Measurements from ENCODE around the gene GATC. TPM values are rescaled to one million over a fixed set of nuclear protein-coding genes. Genes with fewer than 3 reads are reported as not detected.

The GATC gene
- total and polyA plus RNA-seq, 2 of the 4 experiments (the other 2 are of a cell fraction) = 8.7 to 16.5 TPM

- H3K9me3 ChIP-seq (ENCODE audit: control insufficient read depth, insufficient read depth, low read length) = peaks cover 6% of the 10 kb centered on the region; the same call in 1 of the 2 replicates
- ATAC-seq (ENCODE audit: low read depth) (0 out of 2 replicates have a peak, but pooled peaks have one; percentile 35), DNase-seq (no peak)
- no peak overlapping the region for H3K9ac ChIP-seq (ENCODE audit: low read depth, low read length)
- H3K27ac ChIP-seq (ENCODE audit: insufficient read depth, low read length) = no peak overlapping the region
- H3K36me3 ChIP-seq (ENCODE audit: control insufficient read depth, insufficient read depth, low read length) = no peaks in the 10 kb centered on the region
- BruUV-seq (replicated peaks) = no TSS peak
- H3K4me2 ChIP-seq (ENCODE audit: low read depth, low read length) = no peak overlapping the region
- in situ Hi-C loops (cut with MboI; ENCODE audit: low sequenced_read_pairs) (no loop called here), intact Hi-C loops (cut with micrococcal nuclease) (no loop called here), dilution Hi-C loops (cut with HindIII; ENCODE audit: low sequenced_read_pairs, unreplicated experiment) (no loop called here)
- H4K20me1 ChIP-seq (ENCODE audit: insufficient read depth, low read length) = no peaks in the 10 kb centered on the region
- H2BK5ac ChIP-seq (ENCODE audit: low read depth, low read length, poor library complexity, severe bottlenecking) = no peak overlapping the region
- no peak overlapping the region for H3K23ac ChIP-seq (ENCODE audit: low read depth, low read length)
- H4K5ac ChIP-seq (ENCODE audit: low read depth, low read length) = no peak overlapping the region
- no peak overlapping the region for H3K18ac ChIP-seq (ENCODE audit: low read depth, low read length)
- H3K56ac ChIP-seq (ENCODE audit: extremely low read depth, insufficient read depth, low read length) = no peak overlapping the region
- H3K14ac ChIP-seq (replicated peaks; ENCODE audit: low read depth, low read length) = no peak overlapping the region
- no peak overlapping the region for H2AK9ac ChIP-seq (replicated peaks; ENCODE audit: low read depth, low read length, poor library complexity)
- H4K8ac ChIP-seq (ENCODE audit: low read depth in 2 of 2, low read length in 2 of 2) = no peak overlapping the region
- H3K79me1 ChIP-seq (ENCODE audit: low read depth in 1 of 2, low read length in 2 of 2) = no peaks in the 10 kb centered on the region
- no peak overlapping the region for H4K91ac ChIP-seq (ENCODE audit: insufficient read depth, low read depth, low read length)
- H3K4me1 ChIP-seq (ENCODE audit: control insufficient read depth, insufficient read depth, low read length) = no peaks in the 10 kb centered on the region
- H3K4me3 ChIP-seq (ENCODE audit: insufficient read depth, low read depth, low read length) = no peak overlapping the region
- WGBS, 2 experiments (ENCODE audit: extremely low coverage in 2 of 2, insufficient read length in 1 of 2) = 17% methylated on average over 1 of the region's 13 CpGs; no CpG with 5 or more reads in 1 of the 2 experiments
- H2BK15ac ChIP-seq (ENCODE audit: low read depth, low read length) = no peak overlapping the region
- H2BK120ac ChIP-seq (ENCODE audit: low read depth, low read length) = no peak overlapping the region
- peaks cover 23% of the 10 kb centered on the region for H3K27me3 ChIP-seq (ENCODE audit: control insufficient read depth, insufficient read depth, low read length)
- ChIA-PET POLR2A (ENCODE audit: unreplicated experiment) (no interaction called here), CTCF (no interaction called here)
- H3K4ac ChIP-seq (ENCODE audit: low read depth, low read length) = no peak overlapping the region
- no peak overlapping the region for H2BK20ac ChIP-seq (ENCODE audit: low read depth, low read length)
- H3K9me1 ChIP-seq (ENCODE audit: insufficient read depth, low read length) = no peaks in the 10 kb centered on the region
- TF ChIP-seq MAFK (IDR thresholded peaks at IDR 0.05; ENCODE audit: low read depth, low read length) = no peak
- no peak for TF ChIP-seq POLR2A (IDR thresholded peaks at IDR 0.05; ENCODE audit: low read depth, low read length)
- no peak for TF ChIP-seq USF2 (IDR thresholded peaks at IDR 0.05; ENCODE audit: low read depth, low read length)
- TF ChIP-seq BHLHE40 (IDR thresholded peaks at IDR 0.05; ENCODE audit: low read depth, low read length) = no peak
- no peak for TF ChIP-seq SMC3 (IDR thresholded peaks at IDR 0.05; ENCODE audit: low read depth, low read length)
- TF ChIP-seq MXI1 (IDR thresholded peaks at IDR 0.05; ENCODE audit: borderline replicate concordance, low read depth, low read length) = no peak
- no peak for TF ChIP-seq CTCF (conservative IDR thresholded peaks at IDR 0.05; ENCODE audit: low read depth, low read length)
- no peak for TF ChIP-seq RCOR1 (IDR thresholded peaks at IDR 0.05; ENCODE audit: insufficient replicate concordance, low read length)
- TF ChIP-seq MAZ (IDR thresholded peaks at IDR 0.05; ENCODE audit: borderline replicate concordance, low read depth, low read length) = no peak
- TF ChIP-seq RFX5 (IDR thresholded peaks at IDR 0.05; ENCODE audit: low read depth, low read length) = no peak
- no peak for TF ChIP-seq ELK1 (IDR thresholded peaks at IDR 0.05; ENCODE audit: borderline replicate concordance, low read depth, low read length)
- no peak for TF ChIP-seq CHD1 (IDR thresholded peaks at IDR 0.05; ENCODE audit: low read depth, low read length)
- TF ChIP-seq NFE2L2 (IDR thresholded peaks at IDR 0.05; ENCODE audit: low read depth, low read length) = no peak
- TF ChIP-seq FOS (IDR thresholded peaks at IDR 0.05; ENCODE audit: low read depth, low read length) = no peak
- no peak for TF ChIP-seq CEBPB (IDR thresholded peaks at IDR 0.05; ENCODE audit: low read depth, low read length)
- TF ChIP-seq RAD21 (IDR thresholded peaks at IDR 0.05; ENCODE audit: low read length) = no peak
- H2AK5ac ChIP-seq (ENCODE audit: low read depth, low read length) = no peak overlapping the region
- H2AFZ ChIP-seq (replicated peaks; ENCODE audit: low read length, poor library complexity) = peak overlapping the region; percentile 58
These were observed 44.0 kb upstream of the GATC start for GRCh38 chr12:120402217-120402616.
